ACC112 (cell line): Measurements from ENCODE around the gene TLR6.

Experiments used
- H2AFZ ChIP-seq: fragments of 200-600 bp; sonication (generic); one replicate; pipeline ENCODE4 v1.6.0; 2017; ENCODE audit warnings: antibody characterized with exemption, low read length; ENCODE audit not compliant: unreplicated experiment
- H3K27ac ChIP-seq: fragments of 200-600 bp; sonication (generic); 2 replicates; pipeline ENCODE4 v1.5.1; 2014; ENCODE audit warnings: low read depth, mild to moderate bottlenecking, antibody characterized with exemption, low read length, moderate library complexity
- H3K27me3 ChIP-seq: fragments of 200-600 bp; sonication (generic); 2 replicates; pipeline ENCODE4 v1.6.1; 2014; ENCODE audit warnings: mild to moderate bottlenecking, antibody characterized with exemption, low read length, moderate library complexity, mixed read lengths; ENCODE audit not compliant: insufficient read depth
- H3K36me3 ChIP-seq: fragments of 200-600 bp; sonication (generic); 2 replicates; pipeline ENCODE4 v1.6.1; 2016; ENCODE audit warnings: mild to moderate bottlenecking, antibody characterized with exemption, low read length, moderate library complexity, mixed read lengths; ENCODE audit not compliant: insufficient read depth
- H3K4me1 ChIP-seq: fragments of 200-600 bp; sonication (generic); one replicate; pipeline ENCODE4 v1.6.1; 2016; ENCODE audit warnings: low read length, mixed read lengths; ENCODE audit not compliant: insufficient read depth, unreplicated experiment, control insufficient read depth
- H3K4me3 ChIP-seq: fragments of 200-600 bp; sonication (generic); 2 replicates; pipeline ENCODE4 v1.5.1; 2014; ENCODE audit warnings: mild to moderate bottlenecking, low read depth, low read length
- H3K79me2 ChIP-seq: fragments of 200-600 bp; sonication (generic); one replicate; pipeline ENCODE4 v1.6.0; 2016; ENCODE audit warnings: low read length; ENCODE audit not compliant: control insufficient read depth, unreplicated experiment, insufficient read depth

Gene TLR6

GRCh38 chr4:38891051-38891983 is 34.7 kb upstream of the TLR6 start:
- Histone ChIP-seq H3K36me3 (peaks cover 49% of the 10 kb centered on the region), H3K4me3 (0 out of 2 replicates have a peak overlapping the region, but pooled peaks have one; percentile 15), H3K27me3 (no peaks in the 10 kb centered on the region), H3K4me1 (peaks cover 26% of the 10 kb centered on the region), H3K27ac (peak overlapping the region; percentile 53), H3K79me2 (peaks cover 35% of the 10 kb centered on the region), H2AFZ (no peak overlapping the region)

GRCh38 chr4:38889143-38889542 is 32.5 kb upstream of the TLR6 start:
- Histone ChIP-seq H3K79me2 (peaks cover 35% of the 10 kb centered on the region), H3K27me3 (no peaks in the 10 kb centered on the region), H2AFZ (no peak overlapping the region), H3K4me3 (peak overlapping the region; percentile 29; the same call in 1 of the 2 replicates), H3K27ac (peak overlapping the region; percentile 85), H3K4me1 (peaks cover 26% of the 10 kb centered on the region), H3K36me3 (peaks cover 39% of the 10 kb centered on the region)

- H3K4me3 ChIP-seq, result no peak overlapping the region
- no peak overlapping the region for H2AFZ ChIP-seq
- H3K79me2 ChIP-seq, result peaks cover 33% of the 10 kb centered on the region
- H3K36me3 ChIP-seq, result peaks cover 32% of the 10 kb centered on the region
- H3K27ac ChIP-seq, result no peak overlapping the region
- H3K4me1 ChIP-seq, result peaks cover 10% of the 10 kb centered on the region
- H3K27me3 ChIP-seq, result no peaks in the 10 kb centered on the region
Measured at GRCh38 chr4:38884254-38884653, 27.6 kb upstream of the TLR6 start.

DNA sequence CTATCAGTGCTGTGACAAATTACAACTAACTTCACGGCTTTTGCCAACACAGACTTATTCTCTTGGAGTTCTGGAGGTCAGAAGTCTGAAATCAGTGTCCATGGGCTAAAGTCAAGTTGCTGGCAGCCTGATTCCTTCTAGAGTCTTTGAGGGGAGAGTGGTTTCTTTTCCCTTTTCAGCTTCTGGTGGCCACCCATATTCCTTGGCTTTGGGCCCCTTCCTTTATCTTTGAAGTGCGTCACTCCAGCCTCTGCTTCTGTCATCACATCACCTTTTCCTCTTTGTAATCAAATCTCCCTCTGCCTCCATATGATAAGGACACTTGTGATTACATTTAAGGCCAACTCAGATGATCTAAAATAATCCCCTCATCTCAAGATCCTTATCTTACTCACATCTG is 20.0 kb upstream of the TLR6 start:
- Histone ChIP-seq H3K4me1 (peaks cover 28% of the 10 kb centered on the region), H2AFZ (no peak overlapping the region), H3K27me3 (no peaks in the 10 kb centered on the region), H3K27ac (no peak overlapping the region), H3K4me3 (no peak overlapping the region), H3K79me2 (peaks cover 83% of the 10 kb centered on the region), H3K36me3 (peaks cover 46% of the 10 kb centered on the region)

GRCh38 chr4:38873290-38873944 is 16.8 kb upstream of the TLR6 start:
- H2AFZ ChIP-seq, result no peak overlapping the region
- H3K79me2 ChIP-seq, result peaks cover 91% of the 10 kb centered on the region
- peaks cover 46% of the 10 kb centered on the region for H3K36me3 ChIP-seq
- H3K4me1 ChIP-seq, result peaks cover 51% of the 10 kb centered on the region
- H3K27me3 ChIP-seq, result no peaks in the 10 kb centered on the region
- no peak overlapping the region for H3K4me3 ChIP-seq
- no peak overlapping the region for H3K27ac ChIP-seq

GRCh38 chr4:38872620-38873019 is 16.0 kb upstream of the TLR6 start:
- Histone ChIP-seq H2AFZ (no peak overlapping the region), H3K4me3 (no peak overlapping the region), H3K36me3 (peaks cover 42% of the 10 kb centered on the region), H3K27me3 (no peaks in the 10 kb centered on the region), H3K79me2 (peaks cover 92% of the 10 kb centered on the region), H3K4me1 (peaks cover 51% of the 10 kb centered on the region), H3K27ac (no peak overlapping the region)

- Histone ChIP-seq H3K4me1 (peaks cover 56% of the 10 kb centered on the region), H3K36me3 (peaks cover 42% of the 10 kb centered on the region), H3K79me2 (peaks cover 90% of the 10 kb centered on the region), H3K27me3 (no peaks in the 10 kb centered on the region), H3K4me3 (no peak overlapping the region), H3K27ac (no peak overlapping the region), H2AFZ (no peak overlapping the region)
Measured at GRCh38 chr4:38871593-38871992, 15.0 kb upstream of the TLR6 start.

- no peak overlapping the region for H3K27ac ChIP-seq
- H3K4me3 ChIP-seq, result peak overlapping the region; percentile 94
- no peaks in the 10 kb centered on the region for H3K27me3 ChIP-seq
- H3K79me2 ChIP-seq, result peaks cover 77% of the 10 kb centered on the region
- no peak overlapping the region for H2AFZ ChIP-seq
- peaks cover 56% of the 10 kb centered on the region for H3K4me1 ChIP-seq
- peaks cover 42% of the 10 kb centered on the region for H3K36me3 ChIP-seq
Measured at GRCh38 chr4:38870098-38870808, 13.6 kb upstream of the TLR6 start.

GRCh38 chr4:38869511-38869910 is 12.9 kb upstream of the TLR6 start:
- Histone ChIP-seq H2AFZ (no peak overlapping the region), H3K79me2 (peaks cover 70% of the 10 kb centered on the region), H3K27me3 (no peaks in the 10 kb centered on the region), H3K4me3 (peak overlapping the region; percentile 94), H3K4me1 (peaks cover 56% of the 10 kb centered on the region), H3K27ac (peak overlapping the region; percentile 87), H3K36me3 (peaks cover 42% of the 10 kb centered on the region)

- Histone ChIP-seq H3K27me3 (no peaks in the 10 kb centered on the region), H3K79me2 (peaks cover 58% of the 10 kb centered on the region), H3K4me3 (peak overlapping the region; percentile 94), H3K36me3 (peaks cover 35% of the 10 kb centered on the region), H3K27ac (peak overlapping the region; percentile 87), H3K4me1 (peaks cover 45% of the 10 kb centered on the region), H2AFZ (no peak overlapping the region)
Measured at GRCh38 chr4:38868059-38868960, 11.7 kb upstream of the TLR6 start.
